Endothelial cell of umbilical vein (primary cell): Measurements from ENCODE around the gene RALA. TPM values are rescaled to one million over a fixed set of nuclear protein-coding genes. Genes with fewer than 3 reads are reported as not detected.

Source experiments
- BruUV-seq: library from RNA; stranded (reverse); fragments of 400-500 nt; replicated peaks from 2 replicates; lab custom pipeline; 2021; lab: Mats Ljungman, UMichigan
- CTCF ChIA-PET: fragments of 300-600, 350-600 bp; sonication (Branson Sonifier 250); formaldehyde crosslinking; loops from one replicate; lab custom pipeline; 2021; ENCODE audit warnings: antibody characterized with exemption, inconsistent platforms; lab: Charles Lee
- POLR2A ChIA-PET: fragments of 300-600, 350-600 bp; sonication (Branson Sonifier 250); formaldehyde crosslinking; loops from one replicate; lab custom pipeline; 2021; ENCODE audit warnings: antibody characterized with exemption, inconsistent platforms; lab: Charles Lee
- DNase-seq: peaks from one replicate; pipeline ENCODE4 v3.0.0-alpha.2; 2011; ENCODE audit warnings: low read depth, low spot score
- FAIRE-seq: peaks from 2 replicates; lab custom pipeline; 2011; peaks lifted over from hg19 to GRCh38; lab: Jason Lieb, UNC
- H2AFZ ChIP-seq: 2 replicates; pipeline ENCODE4 v1.6.0; 2012; ENCODE audit warnings: low read depth, low read length, control low read depth, inconsistent platforms
- H3K27ac ChIP-seq: 2 replicates; pipeline ENCODE4 v1.5.1; 2011; ENCODE audit warnings: low read depth, mild to moderate bottlenecking, control low read depth, low read length, moderate library complexity; ENCODE audit not compliant: insufficient read depth
- H3K27me3 ChIP-seq, 2 experiments: 2 replicates each; pipeline versions ENCODE4 v1.6.0 to v1.6.1; 2011; ENCODE audit warnings: low read length in 2 of 2, mixed read lengths in 1 of 2; ENCODE audit not compliant: control insufficient read depth in 2 of 2, insufficient read depth in 2 of 2
- H3K36me3 ChIP-seq, 2 experiments: 2 replicates in 1 of 2; 3 replicates in 1 of 2; pipeline ENCODE4 v1.5.1; 2011; ENCODE audit warnings: low read length in 2 of 2, mild to moderate bottlenecking in 1 of 2, moderate library complexity in 1 of 2; ENCODE audit not compliant: control insufficient read depth in 2 of 2, insufficient read depth in 2 of 2; ENCODE audit errors: extremely low read depth in 1 of 2
- H3K4me1 ChIP-seq: 3 replicates; pipeline ENCODE4 v1.5.1; 2011; ENCODE audit warnings: mild to moderate bottlenecking, low read length; ENCODE audit not compliant: control insufficient read depth, insufficient read depth; ENCODE audit errors: extremely low read depth
- H3K4me2 ChIP-seq: 2 replicates; pipeline ENCODE4 v1.6.1; 2011; ENCODE audit warnings: low read length, control low read depth, mixed read lengths; ENCODE audit not compliant: insufficient read depth
- H3K4me3 ChIP-seq, 3 experiments: fragments of 200-600 bp in 1 of 3; sonication (generic), shearing (Covaris generic) in 1 of 3; replicated peaks in 1 of 3; 2 replicates each; pipeline ENCODE4 v1.5.1; 2011 to 2016; ENCODE audit warnings: control low read depth in 3 of 3, low read length in 3 of 3, mild to moderate bottlenecking in 2 of 3, inconsistent platforms in 1 of 3, low read depth in 1 of 3, moderate library complexity in 1 of 3; ENCODE audit not compliant: insufficient read depth in 1 of 3
- H3K79me2 ChIP-seq: 2 replicates; pipeline ENCODE4 v1.6.0; 2012; ENCODE audit warnings: low read length, inconsistent platforms; ENCODE audit not compliant: control insufficient read depth, insufficient read depth
- H3K9ac ChIP-seq: replicated peaks from 2 replicates; pipeline ENCODE3; 2011; ENCODE audit warnings: low read length, control low read depth; ENCODE audit not compliant: insufficient read depth; ENCODE audit errors: extremely low read depth
- H3K9me1 ChIP-seq: replicated peaks from 3 replicates; pipeline ENCODE4 v1.6.0; 2011; ENCODE audit warnings: mild to moderate bottlenecking, low read length; ENCODE audit not compliant: control insufficient read depth, insufficient read depth; ENCODE audit errors: extremely low read depth
- H3K9me3 ChIP-seq: replicated peaks from 2 replicates; pipeline ENCODE4 v1.5.1; 2012; ENCODE audit warnings: low read length, inconsistent platforms; ENCODE audit not compliant: control insufficient read depth, insufficient read depth
- H4K20me1 ChIP-seq: replicated peaks from 2 replicates; pipeline ENCODE3; 2011; ENCODE audit warnings: mild to moderate bottlenecking, low read length; ENCODE audit not compliant: control insufficient read depth, insufficient read depth; ENCODE audit errors: extremely low read depth
- EZH2 ChIP-seq: IDR thresholded peaks from 2 replicates; pipeline ENCODE4 v1.6.1; 2012; ENCODE audit warnings: borderline replicate concordance, low read depth, mild to moderate bottlenecking, moderate library complexity, low read length, inconsistent platforms; ENCODE audit not compliant: severe bottlenecking
- FOS ChIP-seq: IDR thresholded peaks from 2 replicates; pipeline ENCODE4 v1.6.1; 2011; ENCODE audit warnings: mild to moderate bottlenecking, low read length, moderate library complexity, borderline replicate concordance; ENCODE audit not compliant: insufficient read depth
- GATA2 ChIP-seq: IDR thresholded peaks from 2 replicates; pipeline ENCODE4 v1.7.0; 2011; ENCODE audit warnings: low read depth, mild to moderate bottlenecking, moderate library complexity, mixed read lengths, low read length; ENCODE audit not compliant: insufficient read length, insufficient read depth
- JUN ChIP-seq: IDR thresholded peaks from 2 replicates; pipeline ENCODE4 v1.6.1; 2011; ENCODE audit warnings: borderline replicate concordance, low read depth; ENCODE audit not compliant: insufficient read length, insufficient read depth
- MYC ChIP-seq: IDR thresholded peaks from one replicate; pipeline ENCODE4 v1.6.1; 2011; ENCODE audit warnings: mild to moderate bottlenecking, low read depth, low read length
- POLR2A ChIP-seq: IDR thresholded peaks from 2 replicates; pipeline ENCODE4 v1.6.1; 2012; ENCODE audit warnings: low read depth, mild to moderate bottlenecking, control low read depth, low read length
- POLR2AphosphoS5 ChIP-seq: IDR thresholded peaks from 2 replicates; pipeline ENCODE4 v1.6.1; 2012; ENCODE audit warnings: low read depth, mild to moderate bottlenecking, control low read depth, low read length, moderate library complexity; ENCODE audit not compliant: insufficient read depth
- dilution Hi-C: fragments of 300-500 bp; cut with MboI; formaldehyde crosslinking; loops from one replicate; pipeline ENCODE4 v1.15.0; 2019; ENCODE audit warnings: low sequenced_read_pairs; ENCODE audit not compliant: extremely low pct_ligation_motif_present
- intact Hi-C: fragments of 100-400 bp; cut with micrococcal nuclease; formaldehyde crosslinking; loops from one replicate; pipeline ENCODE4 v1.10.0; 2022
- polyA plus RNA-seq, 4 experiments: library from polyadenylated mRNA; depleted of rRNA in 3 of 4; stranded (reverse) in 3 of 4; unstranded in 1 of 4; fragments of >200 nt; gene quantifications; 2 replicates each; pipeline versions ENCODE4 v1.2.1 to v1.2.3, GENCODE V29; 2011 to 2012; ENCODE audit warnings: missing spikeins in 1 of 4
- total RNA-seq: library from RNA; stranded (reverse); gene quantifications from 2 replicates; pipeline ENCODE4 v1.2.3, GENCODE V29; 2021
- TF ChIP-seq, protein P1 (sequence below), 2 donors: IDR thresholded peaks; 1 replicate in 1 of 2; 2 replicates in 1 of 2; pipeline ENCODE4 v1.5.1; 2011; ENCODE audit warnings: low read length in 2 of 2, mild to moderate bottlenecking in 2 of 2, moderate library complexity in 2 of 2, control low read depth in 1 of 2, inconsistent platforms in 1 of 2, low read depth in 1 of 2; ENCODE audit not compliant: insufficient read depth in 1 of 2; ENCODE audit errors: extremely low read depth in 1 of 2
- TF ChIP-seq, protein P2 (sequence below): IDR thresholded peaks from 2 replicates; pipeline ENCODE4 v1.6.1; 2011; ENCODE audit not compliant: insufficient read depth, insufficient read length

Gene RALA
- total and polyA plus RNA-seq, 2 donors (not counting 3 experiments of a cell fraction or from before 2014, with no cell fraction given), result 91.1 to 191 TPM

DNA sequence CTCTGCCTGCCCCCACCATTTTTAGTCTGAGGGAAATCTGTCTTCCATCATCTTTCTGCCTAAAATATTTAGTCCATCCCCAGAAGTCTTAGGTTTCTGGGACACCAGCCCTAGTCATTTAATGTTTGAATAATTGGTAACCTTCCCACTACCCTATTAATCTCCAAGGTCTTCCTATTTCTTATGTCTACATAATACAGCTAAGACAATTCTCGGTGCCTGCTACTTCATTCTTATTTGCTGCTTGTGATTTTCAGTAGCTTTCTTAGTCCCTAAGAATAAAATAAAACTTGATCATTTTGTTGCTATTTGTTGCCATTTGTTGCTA is 11.1 kb downstream of the RALA start:
- H3K9me1 ChIP-seq, result no peaks in the 10 kb centered on the region
- H3K9ac ChIP-seq, result no peak overlapping the region
- H3K4me2 ChIP-seq, result peak overlapping the region; percentile 27
- H4K20me1 ChIP-seq, result peaks cover 22% of the 10 kb centered on the region
- CTCF ChIA-PET, result interaction anchor here (2.5 kb wide), 1 partner anchor 54 kb away, joined by 10 read pairs; no protein-coding TSS in a partner anchor
- TF ChIP-seq POLR2AphosphoS5 (no peak), FOS (no peak), MYC (no peak), GATA2 (no peak), POLR2A (no peak), JUN (no peak), EZH2 (no peak)
- TF ChIP-seq, protein P1, sequence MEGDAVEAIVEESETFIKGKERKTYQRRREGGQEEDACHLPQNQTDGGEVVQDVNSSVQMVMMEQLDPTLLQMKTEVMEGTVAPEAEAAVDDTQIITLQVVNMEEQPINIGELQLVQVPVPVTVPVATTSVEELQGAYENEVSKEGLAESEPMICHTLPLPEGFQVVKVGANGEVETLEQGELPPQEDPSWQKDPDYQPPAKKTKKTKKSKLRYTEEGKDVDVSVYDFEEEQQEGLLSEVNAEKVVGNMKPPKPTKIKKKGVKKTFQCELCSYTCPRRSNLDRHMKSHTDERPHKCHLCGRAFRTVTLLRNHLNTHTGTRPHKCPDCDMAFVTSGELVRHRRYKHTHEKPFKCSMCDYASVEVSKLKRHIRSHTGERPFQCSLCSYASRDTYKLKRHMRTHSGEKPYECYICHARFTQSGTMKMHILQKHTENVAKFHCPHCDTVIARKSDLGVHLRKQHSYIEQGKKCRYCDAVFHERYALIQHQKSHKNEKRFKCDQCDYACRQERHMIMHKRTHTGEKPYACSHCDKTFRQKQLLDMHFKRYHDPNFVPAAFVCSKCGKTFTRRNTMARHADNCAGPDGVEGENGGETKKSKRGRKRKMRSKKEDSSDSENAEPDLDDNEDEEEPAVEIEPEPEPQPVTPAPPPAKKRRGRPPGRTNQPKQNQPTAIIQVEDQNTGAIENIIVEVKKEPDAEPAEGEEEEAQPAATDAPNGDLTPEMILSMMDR (IDR thresholded peaks at IDR 0.05; ENCODE audit: extremely low read depth in 1 of 2, insufficient read depth in 1 of 2, low read depth in 1 of 2, low read length in 2 of 2), result no peak
- TF ChIP-seq, protein P2, sequence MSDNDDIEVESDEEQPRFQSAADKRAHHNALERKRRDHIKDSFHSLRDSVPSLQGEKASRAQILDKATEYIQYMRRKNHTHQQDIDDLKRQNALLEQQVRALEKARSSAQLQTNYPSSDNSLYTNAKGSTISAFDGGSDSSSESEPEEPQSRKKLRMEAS, result no peak
- DNase-seq, result no peak
- H3K4me3 ChIP-seq, result no peak overlapping the region
- no peaks in the 10 kb centered on the region for H3K27me3 ChIP-seq
- peaks cover 34% of the 10 kb centered on the region for H3K4me1 ChIP-seq
- FAIRE-seq, result no peak
- H2AFZ ChIP-seq, result no peak overlapping the region
- peaks cover 11 to 26% of the 10 kb centered on the region in 2 experiments for H3K36me3 ChIP-seq
- dilution Hi-C loops (no loop called here), intact Hi-C loops (no loop called here)
- peaks cover 98% of the 10 kb centered on the region for H3K79me2 ChIP-seq
- no TSS peak for BruUV-seq
- H3K27ac ChIP-seq, result peak overlapping the region; percentile 38
- no peaks in the 10 kb centered on the region for H3K9me3 ChIP-seq
- POLR2A ChIA-PET, result no interaction called here
